Measurements from ENCODE around the gene PRR30.

The PRR30 gene

DNA sequence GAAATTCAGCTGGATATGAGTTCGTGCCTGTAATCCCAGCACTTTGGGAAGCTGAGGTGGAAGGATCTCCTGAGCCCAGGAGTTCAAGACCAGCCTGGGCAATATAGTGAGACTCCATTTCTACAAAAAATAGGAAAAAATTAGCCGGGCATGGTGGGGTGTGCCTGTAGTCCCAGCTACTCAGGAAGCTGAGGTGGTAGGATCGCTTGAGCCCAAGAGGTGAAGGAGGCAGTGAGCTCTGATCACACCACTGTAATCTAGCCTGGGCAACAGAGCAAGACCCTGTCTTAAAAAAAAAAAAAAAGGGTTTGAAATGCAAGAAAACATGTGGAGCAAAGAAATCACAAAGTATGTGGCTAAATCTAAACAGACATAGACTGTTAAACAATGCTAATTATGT, 30.1 kb downstream of the PRR30 start:
- in situ Hi-C loops (cut with MboI; ENCODE audit: low pct_unique_long_range_greater_than_20kb, low sequenced_read_pairs) = no loop called here
- DNase-seq = no peak

GRCh38 chr2:27108221-27108620, 31.0 kb downstream of the PRR30 start:
- in situ Hi-C loops (cut with MboI; ENCODE audit: low pct_unique_long_range_greater_than_20kb, low sequenced_read_pairs) = no loop called here
- DNase-seq = no peak

DNA sequence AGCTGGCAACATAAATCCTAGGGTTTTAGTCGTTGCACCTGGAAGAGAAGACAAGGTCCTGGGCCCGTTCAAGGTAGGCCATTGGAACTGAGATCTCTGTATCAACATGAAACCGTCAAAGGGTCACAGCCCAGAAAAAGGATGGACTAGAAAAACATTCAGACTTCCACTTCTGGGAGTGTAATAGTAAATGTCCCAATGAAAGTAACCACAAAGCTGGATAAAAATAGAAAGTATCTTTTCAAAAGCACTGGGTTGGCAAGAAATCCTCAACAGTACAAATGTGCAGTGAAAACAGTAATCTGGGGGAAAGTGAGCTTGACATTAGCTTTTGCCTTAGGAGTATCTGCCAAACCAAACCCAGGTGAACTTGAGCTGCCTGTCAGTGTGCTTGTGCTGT, 33.2 kb downstream of the PRR30 start:
- no peak for DNase-seq
- in situ Hi-C loops (cut with MboI; ENCODE audit: low pct_unique_long_range_greater_than_20kb, low sequenced_read_pairs) = no loop called here

- DNase-seq = no peak
- in situ Hi-C loops (cut with MboI; ENCODE audit: low pct_unique_long_range_greater_than_20kb, low sequenced_read_pairs) = no loop called here
These were observed 36.9 kb downstream of the PRR30 start for GRCh38 chr2:27102329-27102728.

DNA sequence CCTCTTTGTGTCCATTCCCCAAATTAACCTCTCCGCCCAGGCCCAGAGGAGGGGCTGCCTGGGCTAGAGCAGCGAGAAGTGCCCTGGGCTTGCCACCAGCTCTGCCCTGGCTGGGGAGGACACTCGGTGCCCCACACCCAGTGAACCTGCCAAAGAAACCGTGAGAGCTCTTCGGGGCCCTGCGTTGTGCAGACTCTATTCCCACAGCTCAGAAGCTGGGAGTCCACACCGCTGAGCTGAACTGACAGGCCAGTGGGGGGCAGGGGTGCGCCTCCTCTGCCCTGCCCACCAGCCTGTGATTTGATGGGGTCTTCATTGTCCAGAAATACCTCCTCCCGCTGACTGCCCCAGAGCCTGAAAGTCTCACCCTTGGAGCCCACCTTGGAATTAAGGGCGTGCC, 39.2 kb downstream of the PRR30 start:
- no peak for DNase-seq
- in situ Hi-C loops (cut with MboI; ENCODE audit: low pct_unique_long_range_greater_than_20kb, low sequenced_read_pairs) = no loop called here

- in situ Hi-C loops (cut with MboI; ENCODE audit: low pct_unique_long_range_greater_than_20kb, low sequenced_read_pairs) = no loop called here
- no peak for DNase-seq
These were observed 39.8 kb downstream of the PRR30 start for GRCh38 chr2:27099334-27099955.

- no peak for DNase-seq
- in situ Hi-C loops (cut with MboI; ENCODE audit: low pct_unique_long_range_greater_than_20kb, low sequenced_read_pairs) = no loop called here
These were observed 41.9 kb downstream of the PRR30 start for GRCh38 chr2:27097341-27097740.

- in situ Hi-C loops (cut with MboI; ENCODE audit: low pct_unique_long_range_greater_than_20kb, low sequenced_read_pairs) = no loop called here
- DNase-seq = no peak
These were observed 42.4 kb downstream of the PRR30 start for GRCh38 chr2:27096748-27097297.

DNA sequence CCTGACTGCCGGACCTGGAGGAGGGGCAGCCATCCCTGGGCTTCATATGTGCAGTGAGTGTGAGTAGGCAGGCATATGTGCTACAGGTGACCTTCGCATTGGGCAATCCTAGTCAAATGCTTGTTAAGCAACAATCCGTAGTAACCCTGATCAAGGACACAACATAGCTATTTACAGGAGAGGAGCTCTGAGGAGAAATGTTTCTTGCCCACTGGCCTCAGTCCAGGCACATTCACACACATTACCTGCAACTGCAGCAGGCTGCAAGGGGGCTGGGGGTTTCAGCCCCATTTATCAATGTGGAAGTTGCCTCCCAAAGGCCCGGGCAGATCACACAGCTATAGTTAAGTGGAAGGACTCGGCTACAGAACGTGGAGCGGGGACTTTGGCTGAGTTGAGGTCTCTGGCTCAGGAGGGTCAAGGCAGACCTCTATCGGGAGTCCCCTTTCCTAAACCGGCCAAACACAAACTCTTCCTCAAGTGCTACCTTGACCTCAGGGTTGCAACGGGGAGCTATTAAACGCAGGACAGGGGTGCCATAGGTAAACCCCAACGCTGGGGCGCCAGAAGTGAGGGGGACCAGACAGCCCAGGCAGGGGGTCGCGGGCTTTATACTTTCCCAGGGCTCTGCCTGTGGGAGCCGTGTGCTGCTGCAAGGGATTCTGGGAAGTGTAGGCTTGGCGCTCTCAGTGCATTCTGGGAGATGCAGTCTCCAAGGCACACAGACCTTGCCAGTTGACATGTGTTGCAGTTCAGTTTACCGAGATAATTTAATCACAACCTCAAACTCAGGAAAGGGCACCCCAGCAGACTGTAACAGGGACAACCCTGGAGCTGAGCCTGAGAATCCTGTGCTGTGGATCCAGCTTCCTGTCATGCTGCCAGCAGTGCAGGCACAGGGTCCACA, 43.2 kb downstream of the PRR30 start:
- peak; percentile 50 for DNase-seq
- in situ Hi-C loops (cut with MboI; ENCODE audit: low pct_unique_long_range_greater_than_20kb, low sequenced_read_pairs) = no loop called here

DNA sequence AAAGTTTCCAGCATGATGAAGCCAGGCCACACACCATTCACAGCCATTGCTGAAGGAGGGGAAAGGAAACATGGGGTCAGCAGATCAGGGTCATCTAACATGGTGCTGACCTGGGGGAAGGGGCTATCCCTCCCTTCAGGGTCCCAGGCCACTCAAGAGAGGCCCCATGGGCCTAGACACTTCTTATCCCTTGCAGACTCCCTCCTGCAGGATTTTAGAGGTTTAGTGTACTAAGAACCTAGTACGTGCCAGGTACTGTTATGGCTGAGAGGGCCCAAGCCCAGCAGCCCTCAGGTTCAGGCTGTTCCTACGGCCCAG, 43.8 kb downstream of the PRR30 start:
- DNase-seq = no peak
- in situ Hi-C loops (cut with MboI; ENCODE audit: low pct_unique_long_range_greater_than_20kb, low sequenced_read_pairs) = no loop called here

- no peak for DNase-seq
- in situ Hi-C loops (cut with MboI; ENCODE audit: low pct_unique_long_range_greater_than_20kb, low sequenced_read_pairs) = no loop called here
These were observed 44.7 kb downstream of the PRR30 start for GRCh38 chr2:27094353-27094984.

DNA sequence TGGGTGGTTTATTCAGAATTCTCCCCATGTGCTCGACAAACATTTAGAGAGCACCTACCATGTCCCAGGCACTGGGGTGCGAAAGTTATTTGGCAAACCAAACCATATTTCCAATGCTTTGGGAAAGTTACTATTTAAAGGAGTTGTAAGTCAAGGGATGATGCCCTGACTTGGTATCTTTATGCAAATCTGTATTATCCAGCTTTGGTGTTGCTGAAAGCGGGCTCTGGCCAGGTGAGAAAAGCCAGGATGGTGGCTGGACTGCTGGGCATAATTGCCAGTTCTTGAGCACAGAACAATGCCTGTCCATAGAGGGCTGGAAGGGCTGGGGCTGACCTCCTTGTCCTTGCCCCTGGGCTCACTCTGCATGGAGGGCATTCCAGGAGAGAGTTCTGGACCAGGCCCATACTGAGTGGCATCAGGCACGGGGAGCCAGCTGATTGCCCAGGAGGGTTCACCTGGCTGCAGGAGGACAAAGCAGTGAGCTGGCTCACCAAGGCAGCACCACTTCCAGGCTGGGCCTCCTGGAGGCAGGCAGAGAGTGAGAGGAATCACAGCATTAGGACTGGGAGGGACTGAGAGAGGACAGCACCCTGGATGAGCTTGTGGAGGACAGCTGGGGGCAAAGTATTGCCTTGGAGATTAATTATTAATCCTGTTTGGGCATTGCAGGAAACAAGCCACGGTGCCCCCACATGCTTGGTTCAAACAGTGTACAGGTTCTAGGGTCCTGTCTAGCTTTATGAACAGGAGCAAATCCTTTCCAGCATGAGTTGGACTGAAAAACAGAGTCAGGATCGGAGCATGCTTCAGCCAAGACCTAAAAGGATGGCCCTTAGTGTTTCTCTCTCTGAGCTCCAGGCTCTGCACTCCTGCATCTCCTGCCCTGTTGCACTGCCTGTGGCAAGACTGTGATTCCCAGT, 45.5 kb downstream of the PRR30 start:
- no peak for DNase-seq
- in situ Hi-C loops (cut with MboI; ENCODE audit: low pct_unique_long_range_greater_than_20kb, low sequenced_read_pairs) = no loop called here

DNA sequence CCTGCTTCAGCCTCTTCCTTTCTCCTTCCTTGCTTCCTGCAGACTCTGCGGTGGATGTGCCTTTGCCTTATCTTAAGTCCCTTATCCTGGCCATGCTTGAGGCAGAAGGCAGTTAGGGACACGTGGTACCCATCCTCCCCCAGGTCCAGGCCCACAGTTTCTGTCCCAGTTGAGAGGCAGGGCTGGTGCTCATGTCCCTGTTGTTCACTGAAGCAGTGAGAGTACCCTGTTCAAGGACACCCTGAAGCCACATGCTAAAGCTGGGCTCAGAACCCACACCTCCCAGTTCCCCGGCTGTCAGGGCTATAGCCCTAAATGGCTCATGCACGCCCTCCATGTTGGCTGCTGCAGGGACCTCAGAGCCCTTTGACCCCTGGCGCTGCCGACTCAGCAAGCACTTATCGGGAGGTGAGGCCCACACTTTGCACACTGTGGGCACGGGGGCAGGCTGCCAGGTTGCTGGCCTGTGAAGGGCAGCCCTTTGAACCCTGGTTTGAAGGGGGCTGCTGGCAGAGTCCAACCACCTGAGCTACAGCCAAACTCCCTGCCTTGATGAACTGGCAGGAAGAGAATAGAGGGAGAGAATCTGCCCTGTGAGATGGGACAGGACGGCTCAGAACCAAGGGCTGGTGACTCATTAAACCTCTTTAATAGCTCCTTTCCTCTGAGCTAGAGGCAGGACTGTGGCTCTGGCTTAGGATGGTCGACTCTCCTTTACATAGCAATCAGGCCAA, 46.3 kb downstream of the PRR30 start:
- in situ Hi-C loops (cut with MboI; ENCODE audit: low pct_unique_long_range_greater_than_20kb, low sequenced_read_pairs) = no loop called here
- DNase-seq = no peak

GRCh38 chr2:27091746-27092695, 47.2 kb downstream of the PRR30 start:
- in situ Hi-C loops (cut with MboI; ENCODE audit: low pct_unique_long_range_greater_than_20kb, low sequenced_read_pairs) = no loop called here
- DNase-seq = no peak

GRCh38 chr2:27089111-27089954, 49.9 kb downstream of the PRR30 start:
- no peak for DNase-seq
- in situ Hi-C loops (cut with MboI; ENCODE audit: low pct_unique_long_range_greater_than_20kb, low sequenced_read_pairs) = no loop called here

DNA sequence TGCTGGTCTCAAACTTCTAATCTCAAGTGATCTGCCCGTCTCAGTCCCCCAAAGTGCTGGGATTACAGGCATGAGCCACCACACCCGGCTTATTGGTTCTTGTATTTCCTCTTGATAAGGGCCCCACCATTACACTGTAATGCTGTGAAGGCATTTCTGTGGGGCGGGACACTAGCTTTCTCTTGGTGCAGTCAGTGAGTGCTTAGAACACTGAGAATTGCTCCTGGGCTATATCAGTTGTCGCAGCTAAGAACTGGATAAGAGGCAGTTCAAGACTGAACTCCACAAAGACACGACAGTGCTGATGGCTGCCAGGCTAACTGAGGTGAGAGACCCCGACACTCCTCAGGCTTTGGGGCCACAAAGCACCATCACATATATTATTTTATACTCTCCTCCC, 50.6 kb downstream of the PRR30 start:
- in situ Hi-C loops (cut with MboI; ENCODE audit: low pct_unique_long_range_greater_than_20kb, low sequenced_read_pairs) = no loop called here

More for the DNA sequence above, 50.6 kb downstream of the PRR30 start:
- DNase-seq = no peak
